ENCODE results near the gene SLC24A4. TPM values are rescaled to one million over a fixed set of nuclear protein-coding genes. Genes with fewer than 3 reads are reported as not detected.

The SLC24A4 gene
- total RNA-seq, 1 experiment from 2014 or later = not detected

- no peak for DNase-seq
- H3K4me3 ChIP-seq (ENCODE audit: low read length) = no peak overlapping the region
- intact Hi-C loops (cut with micrococcal nuclease) = no loop called here
- no peaks in the 10 kb centered on the region for H3K27me3 ChIP-seq (ENCODE audit: low read length)
- H4K20me1 ChIP-seq (ENCODE audit: low read length) = no peaks in the 10 kb centered on the region
- no peak overlapping the region for H3K9ac ChIP-seq (ENCODE audit: low read length)
- no peak for ATAC-seq
- no peaks in the 10 kb centered on the region for H3K36me3 ChIP-seq (ENCODE audit: low read depth, low read length)
- H2AFZ ChIP-seq (ENCODE audit: low read length) = no peak overlapping the region
- no peaks in the 10 kb centered on the region for H3K9me3 ChIP-seq (ENCODE audit: low read length)
- H3K4me1 ChIP-seq (ENCODE audit: insufficient read depth, low read length) = no peaks in the 10 kb centered on the region
- H3K27ac ChIP-seq (ENCODE audit: low read length) = no peak overlapping the region
- TF ChIP-seq CTCF (conservative IDR thresholded peaks at IDR 0.05; ENCODE audit: low read depth, low read length) (no peak), EZH2 (IDR thresholded peaks at IDR 0.05; ENCODE audit: low read length, unreplicated experiment) (no peak), EZH2phosphoT487 (IDR thresholded peaks at IDR 0.05; ENCODE audit: borderline replicate concordance, low read length) (no peak)
- no peaks in the 10 kb centered on the region for H3K9me2 ChIP-seq (replicated peaks; ENCODE audit: low read length)
- ChIA-PET POLR2A (ENCODE audit: unreplicated experiment) (no interaction called here), CTCF (no interaction called here)
- H3K4me2 ChIP-seq (ENCODE audit: low read length) = no peak overlapping the region
- H3K79me2 ChIP-seq (ENCODE audit: low read length) = no peaks in the 10 kb centered on the region
- BruUV-seq (replicated peaks) = no TSS peak
- H3F3A ChIP-seq (ENCODE audit: low read length, unreplicated experiment) = no peaks in the 10 kb centered on the region
Observed at GRCh38 chr14:92525322-92526095, 202.5 kb downstream of the SLC24A4 start.

- H3K9ac ChIP-seq (ENCODE audit: low read length) = no peak overlapping the region
- ChIA-PET CTCF (no interaction called here), POLR2A (ENCODE audit: unreplicated experiment) (no interaction called here)
- H3K4me1 ChIP-seq (ENCODE audit: insufficient read depth, low read length) = no peaks in the 10 kb centered on the region
- no peak overlapping the region for H3K4me3 ChIP-seq (ENCODE audit: low read length)
- no peaks in the 10 kb centered on the region for H3K36me3 ChIP-seq (ENCODE audit: low read depth, low read length)
- TF ChIP-seq CTCF (conservative IDR thresholded peaks at IDR 0.05; ENCODE audit: low read depth, low read length) = no peak
- TF ChIP-seq EZH2phosphoT487 (IDR thresholded peaks at IDR 0.05; ENCODE audit: borderline replicate concordance, low read length) = no peak
- TF ChIP-seq EZH2 (IDR thresholded peaks at IDR 0.05; ENCODE audit: low read length, unreplicated experiment) = no peak
- BruUV-seq (replicated peaks) = no TSS peak
- no peak overlapping the region for H3K4me2 ChIP-seq (ENCODE audit: low read length)
- intact Hi-C loops (cut with micrococcal nuclease) = no loop called here
- H3K79me2 ChIP-seq (ENCODE audit: low read length) = no peaks in the 10 kb centered on the region
- H3K27me3 ChIP-seq (ENCODE audit: low read length) = no peaks in the 10 kb centered on the region
- no peaks in the 10 kb centered on the region for H4K20me1 ChIP-seq (ENCODE audit: low read length)
- H3F3A ChIP-seq (ENCODE audit: low read length, unreplicated experiment) = no peaks in the 10 kb centered on the region
- no peaks in the 10 kb centered on the region for H3K9me2 ChIP-seq (replicated peaks; ENCODE audit: low read length)
- H3K27ac ChIP-seq (ENCODE audit: low read length) = no peak overlapping the region
- ATAC-seq = no peak
- H2AFZ ChIP-seq (ENCODE audit: low read length) = no peak overlapping the region
- H3K9me3 ChIP-seq (ENCODE audit: low read length) = no peaks in the 10 kb centered on the region
- no peak for DNase-seq
Observed at GRCh38 chr14:92527721-92528120, 204.8 kb downstream of the SLC24A4 start.

GRCh38 chr14:92528486-92529100, 205.6 kb downstream of the SLC24A4 start:
- no peak overlapping the region for H3K9ac ChIP-seq (ENCODE audit: low read length)
- no TSS peak for BruUV-seq (replicated peaks)
- no peaks in the 10 kb centered on the region for H3K9me2 ChIP-seq (replicated peaks; ENCODE audit: low read length)
- no peak overlapping the region for H3K4me2 ChIP-seq (ENCODE audit: low read length)
- no peaks in the 10 kb centered on the region for H3K36me3 ChIP-seq (ENCODE audit: low read depth, low read length)
- H3K4me1 ChIP-seq (ENCODE audit: insufficient read depth, low read length) = no peaks in the 10 kb centered on the region
- H3F3A ChIP-seq (ENCODE audit: low read length, unreplicated experiment) = no peaks in the 10 kb centered on the region
- H4K20me1 ChIP-seq (ENCODE audit: low read length) = no peaks in the 10 kb centered on the region
- DNase-seq (no peak), ATAC-seq (no peak)
- TF ChIP-seq EZH2 (IDR thresholded peaks at IDR 0.05; ENCODE audit: low read length, unreplicated experiment) (no peak), CTCF (conservative IDR thresholded peaks at IDR 0.05; ENCODE audit: low read depth, low read length) (no peak), EZH2phosphoT487 (IDR thresholded peaks at IDR 0.05; ENCODE audit: borderline replicate concordance, low read length) (no peak)
- no peaks in the 10 kb centered on the region for H3K9me3 ChIP-seq (ENCODE audit: low read length)
- intact Hi-C loops (cut with micrococcal nuclease) = no loop called here
- H3K27ac ChIP-seq (ENCODE audit: low read length) = no peak overlapping the region
- H3K27me3 ChIP-seq (ENCODE audit: low read length) = no peaks in the 10 kb centered on the region
- no peak overlapping the region for H2AFZ ChIP-seq (ENCODE audit: low read length)
- no peak overlapping the region for H3K4me3 ChIP-seq (ENCODE audit: low read length)
- H3K79me2 ChIP-seq (ENCODE audit: low read length) = no peaks in the 10 kb centered on the region
- ChIA-PET CTCF (no interaction called here), POLR2A (ENCODE audit: unreplicated experiment) (no interaction called here)
